Mucosa of gallbladder (tissue), 1 donor: ENCODE results near the gene KIAA0319L. TPM values are rescaled to one million over a fixed set of nuclear protein-coding genes. Genes with fewer than 3 reads are reported as not detected.

ENCODE experiments used
- DNase-seq: peaks from one replicate; pipeline ENCODE4 v3.0.0-alpha.2; 2020; ENCODE audit warnings: low spot score
- total RNA-seq: library from RNA; stranded (reverse); gene quantifications from one replicate; pipeline ENCODE4 v1.2.1, GENCODE V29; 2021
- donor health status: DM: no; HTN: no; CAD: no.

Gene KIAA0319L
- total RNA-seq, 1 donor from 2014 or later = 82.5 TPM

GRCh38 chr1:35447278-35447677, 109.9 kb downstream of the KIAA0319L start:
- no peak for DNase-seq

DNA sequence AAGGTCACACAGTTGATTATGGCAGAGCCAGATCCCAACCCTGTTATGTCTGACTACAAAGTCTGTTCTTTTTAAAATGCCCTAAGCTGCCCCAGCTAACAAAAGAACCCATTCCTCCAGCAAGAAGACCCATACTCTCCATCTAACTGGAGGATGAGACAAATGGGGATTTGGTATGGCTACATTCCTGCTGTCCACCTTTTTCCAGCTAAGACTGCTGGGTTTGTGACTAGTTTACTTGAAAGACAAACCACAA, 112.8 kb downstream of the KIAA0319L start:
- DNase-seq = no peak

- no peak for DNase-seq
Measured at GRCh38 chr1:35443768-35444518, 113.3 kb downstream of the KIAA0319L start.

DNA sequence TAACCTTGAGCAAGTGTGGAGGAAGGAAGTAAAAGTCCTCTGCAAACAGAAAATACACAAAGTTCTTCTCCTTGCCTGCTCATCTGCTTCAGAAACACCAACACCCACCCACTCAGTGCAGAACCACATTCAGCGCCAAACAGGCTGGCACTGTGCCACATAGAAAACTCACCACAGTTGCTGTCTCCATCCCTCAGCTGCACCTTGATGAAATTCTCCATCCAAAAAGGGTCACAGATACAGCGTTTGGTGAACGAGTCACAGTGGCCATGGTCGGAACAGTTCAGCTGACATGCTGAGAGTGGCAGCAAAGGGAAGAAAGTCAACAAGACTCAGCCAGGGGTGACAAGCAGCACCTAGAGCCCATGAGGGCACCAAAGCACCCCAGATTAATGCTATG, 114.5 kb downstream of the KIAA0319L start:
- DNase-seq = no peak

DNA sequence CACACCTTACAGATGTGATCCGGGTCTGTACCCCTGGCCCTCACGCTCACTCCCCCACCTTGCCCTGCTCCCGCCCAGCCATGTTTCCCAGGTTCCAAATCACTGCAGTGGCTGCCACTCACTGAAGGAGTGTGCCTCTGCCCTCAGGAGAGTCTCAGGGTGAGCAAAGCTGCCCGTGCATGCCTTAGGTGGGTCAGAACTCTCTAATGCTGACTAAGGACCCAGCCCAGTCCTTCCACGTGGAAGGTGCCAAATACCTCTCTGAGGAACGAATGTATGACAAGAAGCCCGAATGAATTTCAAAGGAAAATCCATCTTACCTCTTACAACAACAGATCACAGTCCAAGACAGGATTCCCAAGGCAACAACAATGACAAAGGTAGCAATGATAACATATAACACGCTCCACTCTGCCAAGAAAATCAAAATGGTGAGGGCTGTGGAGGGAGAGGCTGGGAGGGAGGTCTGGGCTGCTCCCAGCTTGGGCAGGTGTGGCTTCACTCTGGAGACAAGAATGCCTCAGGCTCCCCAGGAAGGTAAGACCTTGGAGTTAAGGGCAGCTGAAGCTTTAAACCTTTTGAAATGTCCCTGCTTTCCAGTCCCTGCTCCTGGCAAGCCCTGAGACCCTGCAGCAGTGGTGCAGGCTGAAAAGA, 115.2 kb downstream of the KIAA0319L start:
- no peak for DNase-seq

GRCh38 chr1:35439626-35440025, 117.6 kb downstream of the KIAA0319L start:
- no peak for DNase-seq

GRCh38 chr1:35437200-35437599, 120.0 kb downstream of the KIAA0319L start:
- no peak for DNase-seq

DNA sequence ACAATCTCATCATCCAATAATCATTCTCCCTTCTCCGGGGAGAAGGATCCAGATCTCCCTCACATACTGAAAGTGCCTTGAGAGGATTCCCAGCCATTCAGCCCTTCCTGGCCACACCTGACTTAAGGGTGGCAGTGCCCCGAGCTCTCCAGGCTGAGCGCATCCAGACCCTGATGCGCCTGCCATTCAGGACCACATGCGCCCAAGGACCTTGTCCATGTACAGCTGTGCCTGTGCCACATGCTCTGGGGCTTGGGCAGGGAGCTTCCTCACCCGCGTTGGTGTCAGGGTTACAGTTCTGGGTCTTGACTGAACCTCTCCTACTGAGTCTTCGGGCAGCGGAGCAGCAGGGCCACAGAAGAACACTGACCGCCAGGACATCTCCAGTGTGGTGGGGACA, 121.1 kb downstream of the KIAA0319L start:
- DNase-seq = no peak

GRCh38 chr1:35434703-35435102, 122.5 kb downstream of the KIAA0319L start:
- no peak for DNase-seq

DNA sequence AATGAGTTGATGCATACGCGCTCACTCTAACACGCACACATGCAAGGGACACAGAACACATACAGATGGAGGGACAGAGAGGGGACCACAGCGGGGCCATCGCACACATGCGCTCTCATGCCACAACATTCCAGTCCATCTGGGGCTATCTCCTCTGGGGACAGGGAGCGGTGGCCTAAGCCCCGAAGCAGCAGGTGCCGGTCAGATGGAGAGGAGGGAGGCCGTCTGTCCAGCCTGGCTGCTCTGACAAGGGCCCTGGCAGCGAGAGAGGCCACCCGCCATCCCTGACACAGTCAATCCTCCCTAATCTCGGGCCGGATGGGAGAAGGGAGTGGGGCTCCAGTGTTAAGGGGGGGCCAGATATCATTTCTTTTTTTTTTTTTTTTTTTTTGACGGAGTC, 123.5 kb downstream of the KIAA0319L start:
- DNase-seq = no peak

DNA sequence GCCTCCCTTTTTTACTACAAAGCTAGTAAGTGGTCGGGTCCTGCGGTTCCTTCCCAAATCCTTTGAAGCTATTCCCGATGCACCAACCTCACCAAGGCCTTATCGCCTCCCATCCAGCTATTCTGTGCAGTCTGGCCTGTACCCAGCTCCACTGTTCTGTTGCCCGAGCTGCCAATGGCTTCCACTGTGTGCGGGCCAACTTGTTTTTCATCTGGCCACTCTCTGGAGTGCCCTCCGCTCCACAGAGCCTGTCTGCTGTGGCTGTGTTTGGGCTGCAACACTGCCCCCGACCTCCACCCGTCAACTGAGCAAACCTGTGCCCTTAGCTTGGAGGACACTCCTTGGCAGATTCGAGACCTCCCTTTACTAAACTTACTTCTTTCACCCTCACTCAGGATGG, 125.0 kb downstream of the KIAA0319L start:
- DNase-seq = no peak

- DNase-seq = no peak
Measured at GRCh38 chr1:35431173-35431599, 126.0 kb downstream of the KIAA0319L start.

DNA sequence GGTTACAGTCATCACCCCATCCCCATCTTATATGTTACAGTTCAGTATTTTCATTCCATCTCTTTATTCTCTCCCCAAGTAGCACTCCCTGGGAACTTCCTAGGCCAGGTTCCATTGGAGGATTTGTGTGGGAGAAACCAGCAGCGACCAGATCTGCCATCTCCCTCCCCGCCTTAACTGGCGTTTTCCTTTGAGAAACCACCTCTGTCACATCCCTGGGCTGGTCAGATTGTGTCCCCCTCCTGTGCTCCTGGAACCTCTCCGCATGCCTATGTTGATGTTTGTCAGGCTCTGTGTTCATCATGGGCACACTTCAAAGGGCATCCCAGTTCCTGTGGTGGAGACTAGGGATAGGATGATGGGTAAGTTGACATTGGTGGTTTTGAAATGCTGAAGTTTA, 126.4 kb downstream of the KIAA0319L start:
- DNase-seq = no peak

- DNase-seq = no peak
Measured at GRCh38 chr1:35428360-35428759, 128.8 kb downstream of the KIAA0319L start.

DNA sequence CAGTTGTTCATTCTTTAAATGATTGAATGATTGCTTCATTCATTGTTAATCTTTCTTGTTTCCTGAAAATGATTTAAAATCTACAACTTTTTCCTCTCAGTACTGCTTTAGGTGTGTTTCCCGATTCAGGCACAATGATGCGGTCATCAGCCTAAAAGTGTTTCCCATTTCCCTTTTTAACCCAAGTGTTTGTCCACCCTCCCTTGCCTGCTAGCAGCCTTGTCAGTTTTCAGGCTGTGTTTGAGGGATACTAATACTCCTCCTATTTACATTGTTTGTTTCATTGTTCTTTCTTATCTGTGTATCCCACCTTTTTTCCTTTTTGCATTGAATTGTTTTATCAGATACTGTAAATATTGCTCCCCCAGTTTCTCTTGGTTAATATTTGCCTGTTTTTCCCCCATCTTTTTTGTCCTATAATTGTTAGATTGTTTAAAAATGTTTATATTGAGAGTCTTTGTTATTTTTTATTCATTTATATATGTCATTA, 131.1 kb downstream of the KIAA0319L start:
- DNase-seq = no peak

DNA sequence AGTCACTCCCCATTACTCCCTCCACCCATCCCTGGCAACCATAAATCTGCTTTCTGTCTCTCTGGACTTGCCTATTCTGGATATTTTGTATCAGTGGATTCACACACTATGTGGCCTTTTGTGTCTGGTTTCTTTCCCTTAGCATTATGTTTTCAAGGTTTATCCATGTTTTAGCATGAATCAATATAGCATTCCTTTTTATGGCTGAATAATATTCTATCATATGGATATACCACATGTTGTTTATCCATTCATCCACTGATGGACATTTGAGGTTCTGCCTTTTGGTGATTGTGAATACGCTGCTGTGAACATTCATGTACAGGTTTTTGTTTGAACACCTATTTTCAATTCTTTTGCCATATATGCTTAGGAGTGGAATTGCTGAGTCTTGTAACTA, 148.3 kb downstream of the KIAA0319L start:
- no peak for DNase-seq

GRCh38 chr1:35407743-35408142, 149.5 kb downstream of the KIAA0319L start:
- no peak for DNase-seq

DNA sequence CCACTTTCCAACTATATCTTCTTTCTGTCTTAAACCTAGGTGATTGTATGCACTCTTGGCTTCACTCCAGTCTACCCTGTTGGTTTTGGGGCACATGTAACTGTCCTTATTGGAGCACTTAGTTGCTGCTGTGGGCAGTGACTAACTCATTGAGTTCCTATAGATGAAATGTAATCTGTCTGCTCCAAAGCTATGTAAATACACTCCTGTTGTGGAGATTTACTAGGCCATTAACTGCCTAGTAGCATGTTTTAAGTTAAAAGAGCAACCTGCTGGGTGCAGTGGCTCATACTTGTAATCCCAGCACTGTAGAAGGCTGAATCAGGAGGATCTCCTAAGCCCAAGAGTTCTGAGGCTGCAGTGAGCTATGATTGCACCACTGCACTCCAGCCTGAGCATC, 151.1 kb downstream of the KIAA0319L start:
- no peak for DNase-seq

DNA sequence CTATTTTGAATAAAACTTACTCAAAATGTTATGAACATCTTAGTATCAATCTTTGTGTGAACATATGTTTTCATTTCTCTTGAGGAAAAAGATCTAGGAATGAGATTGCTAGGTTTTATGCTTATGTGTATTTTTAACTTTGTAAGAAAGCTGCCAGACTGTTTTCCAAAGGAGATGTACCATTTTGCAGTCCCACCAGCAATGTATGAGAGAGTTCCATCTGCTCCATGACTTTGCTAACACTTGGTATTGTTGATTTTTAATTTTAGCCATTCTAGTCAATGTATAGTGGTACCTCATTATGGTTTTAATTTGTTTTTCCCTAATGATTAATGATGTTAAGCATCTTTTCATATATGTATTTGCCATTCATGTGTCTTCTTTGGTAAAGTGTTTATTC, 156.2 kb downstream of the KIAA0319L start:
- DNase-seq = no peak

- DNase-seq = no peak
Measured at GRCh38 chr1:35398739-35399138, 158.5 kb downstream of the KIAA0319L start.

DNA sequence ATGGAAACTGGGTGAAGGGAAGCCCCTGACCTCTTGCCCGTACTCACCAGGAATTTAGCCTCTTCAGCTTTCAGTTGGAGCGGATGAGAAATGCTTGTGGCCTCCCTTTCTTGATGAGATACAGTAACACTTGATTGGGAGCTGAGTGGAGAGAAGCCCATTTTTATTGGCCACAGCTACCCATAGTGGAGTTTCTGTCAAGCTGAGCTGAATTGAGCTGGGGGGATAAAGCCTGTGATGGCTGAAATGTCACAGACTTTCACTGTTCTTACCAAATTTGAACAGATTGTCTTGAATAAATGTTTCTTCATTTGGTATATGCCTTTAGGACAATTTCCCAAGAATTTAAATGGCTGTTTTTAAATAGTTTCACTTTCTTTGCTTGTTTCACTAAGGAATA, 162.8 kb downstream of the KIAA0319L start:
- no peak for DNase-seq

DNA sequence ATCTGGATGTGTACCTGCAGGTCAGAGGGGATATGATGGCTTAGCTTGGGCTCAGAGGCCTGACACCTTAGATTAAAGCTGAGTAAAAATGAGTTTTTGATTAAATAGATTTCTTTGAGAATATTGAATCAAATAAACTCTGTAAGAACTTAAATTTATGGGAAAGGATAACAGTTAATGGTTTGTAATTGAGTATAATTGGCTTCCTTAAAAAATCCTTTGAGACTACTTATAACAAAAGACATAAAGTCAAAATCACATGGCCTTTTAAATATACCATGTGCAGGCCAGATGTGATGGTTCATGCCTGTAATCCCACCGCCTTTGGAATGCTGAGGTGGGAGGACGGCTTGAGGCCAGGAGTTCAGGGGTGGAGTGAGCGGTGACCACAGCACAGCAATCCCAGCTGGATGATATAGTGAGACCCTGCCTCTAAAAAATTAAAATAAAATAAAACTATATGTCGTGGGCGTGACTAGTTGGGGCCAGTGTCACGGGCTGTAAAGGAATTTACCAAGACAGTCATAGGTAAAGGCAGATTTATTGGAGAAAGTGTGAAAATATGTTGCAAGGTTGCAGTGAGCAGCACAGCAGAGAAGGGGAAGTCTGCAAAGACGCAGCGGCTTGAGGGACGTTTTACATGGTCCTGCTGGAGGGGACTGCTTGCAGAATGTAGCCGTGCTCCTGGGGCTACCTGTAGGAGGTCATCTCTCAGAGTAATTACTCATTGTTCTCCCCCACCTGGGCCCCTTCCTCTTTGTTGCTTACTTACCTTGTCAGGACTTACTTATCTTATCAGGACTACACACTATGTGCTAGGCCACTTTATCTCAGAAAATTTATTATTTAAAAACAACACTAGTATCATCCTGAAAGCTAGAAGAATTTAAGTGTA, 166.4 kb downstream of the KIAA0319L start:
- DNase-seq = no peak

GRCh38 chr1:35386959-35387358, 170.2 kb downstream of the KIAA0319L start:
- no peak for DNase-seq
